ENCODE data around the gene AVP.
"Not testable (repeated sequence)": the region's sequence is repeated elsewhere in the genome, so short reads cannot be mapped to it uniquely, and the experiment has no call there.

- not testable (repeated sequence) for TF ChIP-seq POLR2A, CTCF (IDR thresholded peaks at IDR 0.05)
Measured at GRCh38 chr20:3075315-3075714, 9.2 kb downstream of the AVP start.

Data from body of pancreas (tissue), 4 donors.